ENCODE measurements around the gene ROBO3.

Gene ROBO3

GRCh38 chr11:124865181-124865901, at the start of gene ROBO3:
TSS of gene ROBO3 (plus strand) at chr11:124865432. CDS start at chr11:124865578, 146 bp downstream.
- no peak for DNase-seq (ENCODE audit: low read depth)

GRCh38 chr11:124817036-124817435, 48.2 kb upstream of the ROBO3 start:
- DNase-seq (ENCODE audit: low read depth) = no peak

- DNase-seq (ENCODE audit: low read depth) = no peak
Measured at GRCh38 chr11:124821995-124822730, 43.1 kb upstream of the ROBO3 start.

- DNase-seq (ENCODE audit: low read depth) = no peak
Measured at GRCh38 chr11:124823512-124824376, 41.5 kb upstream of the ROBO3 start.

GRCh38 chr11:124825876-124826275, 39.4 kb upstream of the ROBO3 start:
- DNase-seq (ENCODE audit: low read depth) = no peak

- DNase-seq (ENCODE audit: low read depth) = no peak
Measured at GRCh38 chr11:124829986-124830385, 35.2 kb upstream of the ROBO3 start.

- no peak for DNase-seq (ENCODE audit: low read depth)
Measured at GRCh38 chr11:124830749-124831148, 34.5 kb upstream of the ROBO3 start.

- DNase-seq (ENCODE audit: low read depth) = no peak
Measured at GRCh38 chr11:124831897-124832296, 33.3 kb upstream of the ROBO3 start.

- DNase-seq (ENCODE audit: low read depth) = no peak
Measured at GRCh38 chr11:124832571-124832970, 32.7 kb upstream of the ROBO3 start.

GRCh38 chr11:124834526-124835180, 30.6 kb upstream of the ROBO3 start:
- no peak for DNase-seq (ENCODE audit: low read depth)

GRCh38 chr11:124835918-124836317, 29.3 kb upstream of the ROBO3 start:
- no peak for DNase-seq (ENCODE audit: low read depth)

GRCh38 chr11:124837491-124837856, 27.8 kb upstream of the ROBO3 start:
- no peak for DNase-seq (ENCODE audit: low read depth)

GRCh38 chr11:124838805-124839127, 26.5 kb upstream of the ROBO3 start:
- DNase-seq (ENCODE audit: low read depth) = no peak

GRCh38 chr11:124839128-124839971, 25.9 kb upstream of the ROBO3 start:
- no peak for DNase-seq (ENCODE audit: low read depth)

- DNase-seq (ENCODE audit: low read depth) = no peak
Measured at GRCh38 chr11:124839972-124840621, 25.1 kb upstream of the ROBO3 start.

- no peak for DNase-seq (ENCODE audit: low read depth)
Measured at GRCh38 chr11:124840666-124841065, 24.6 kb upstream of the ROBO3 start.

GRCh38 chr11:124841201-124841600, 24.0 kb upstream of the ROBO3 start:
- DNase-seq (ENCODE audit: low read depth) = no peak

- DNase-seq (ENCODE audit: low read depth) = no peak
Measured at GRCh38 chr11:124841840-124842239, 23.4 kb upstream of the ROBO3 start.

- DNase-seq (ENCODE audit: low read depth) = no peak
Measured at GRCh38 chr11:124842305-124842704, 22.9 kb upstream of the ROBO3 start.

- no peak for DNase-seq (ENCODE audit: low read depth)
Measured at GRCh38 chr11:124843616-124843910, 21.7 kb upstream of the ROBO3 start.

GRCh38 chr11:124844664-124845079, 20.6 kb upstream of the ROBO3 start:
- no peak for DNase-seq (ENCODE audit: low read depth)

Data from stimulated activated CD8-positive, alpha-beta memory T cell treated with anti-CD3 and anti-CD28 coated beads, Interleukin-7, amount 100 ng/mL, for 24 hours (primary cell).